AG10803 (cell line): ENCODE measurements around the gene PRRG1.
"Not testable (repeated sequence)": the region's sequence is repeated elsewhere in the genome, so short reads cannot be mapped to it uniquely, and the experiment has no call there.

ENCODE experiments used
- DNase-seq: peaks from one replicate; pipeline ENCODE4 v3.0.0; 2010; ENCODE audit warnings: low read depth
- H3K4me3 ChIP-seq: 2 replicates; pipeline ENCODE4 v1.5.1; 2011; ENCODE audit warnings: mild to moderate bottlenecking, low read length, control low read depth
- CTCF ChIP-seq: conservative IDR thresholded peaks from 2 replicates; pipeline ENCODE4 v1.5.1; 2011; ENCODE audit warnings: mild to moderate bottlenecking, low read length, control low read depth, inconsistent platforms

The PRRG1 gene

GRCh38 chrX:37487271-37487670 is 138.1 kb downstream of the PRRG1 start:
- no peak for TF ChIP-seq CTCF
- H3K4me3 ChIP-seq = no peak overlapping the region
- no peak for DNase-seq

- TF ChIP-seq CTCF = no peak
- no peak for DNase-seq
- H3K4me3 ChIP-seq = no peak overlapping the region
Observed at GRCh38 chrX:37488323-37488722, 139.2 kb downstream of the PRRG1 start.

- no peak overlapping the region for H3K4me3 ChIP-seq
- no peak for TF ChIP-seq CTCF
- DNase-seq = no peak
Observed at GRCh38 chrX:37491686-37492085, 142.5 kb downstream of the PRRG1 start.

GRCh38 chrX:37495760-37496159 is 146.6 kb downstream of the PRRG1 start:
- not testable (repeated sequence) for DNase-seq, H3K4me3 ChIP-seq

GRCh38 chrX:37497126-37497525 is 148.0 kb downstream of the PRRG1 start:
- not testable (repeated sequence) for DNase-seq, H3K4me3 ChIP-seq

GRCh38 chrX:37498323-37498722 is 149.2 kb downstream of the PRRG1 start:
- H3K4me3 ChIP-seq, DNase-seq: not testable (repeated sequence)

GRCh38 chrX:37499649-37500048 is 150.5 kb downstream of the PRRG1 start:
- H3K4me3 ChIP-seq, DNase-seq: not testable (repeated sequence)

- no peak for TF ChIP-seq CTCF
- no peak for DNase-seq
- H3K4me3 ChIP-seq = no peak overlapping the region
Observed at GRCh38 chrX:37504991-37505390, 155.8 kb downstream of the PRRG1 start.
